ENCODE data around the gene ITGAL.
"Not testable (repeated sequence)": the region's sequence is repeated elsewhere in the genome, so short reads cannot be mapped to it uniquely, and the experiment has no call there.

The ITGAL gene

GRCh38 chr16:30499284-30499683, 26.7 kb downstream of the ITGAL start:
- no peak for DNase-seq

- no peak for DNase-seq
Measured at GRCh38 chr16:30503403-30504296, 31.1 kb downstream of the ITGAL start.

GRCh38 chr16:30509081-30509765, 36.7 kb downstream of the ITGAL start:
- no peak for DNase-seq

- DNase-seq: no peak
Measured at GRCh38 chr16:30510376-30510938, 37.9 kb downstream of the ITGAL start.

GRCh38 chr16:30511509-30511908, 39.0 kb downstream of the ITGAL start:
- DNase-seq: no peak

GRCh38 chr16:30515275-30515674, 42.7 kb downstream of the ITGAL start:
- no peak for DNase-seq

GRCh38 chr16:30518552-30518951, 46.0 kb downstream of the ITGAL start:
- DNase-seq: no peak

GRCh38 chr16:30519120-30520049, 46.8 kb downstream of the ITGAL start:
- no peak for DNase-seq

GRCh38 chr16:30521476-30521872, 48.9 kb downstream of the ITGAL start:
- no peak for DNase-seq

- DNase-seq: no peak
Measured at GRCh38 chr16:30521873-30522641, 49.5 kb downstream of the ITGAL start.

- not testable (repeated sequence) for DNase-seq
Measured at GRCh38 chr16:30522702-30523463, 50.3 kb downstream of the ITGAL start.

- peak; percentile 29 for DNase-seq
Measured at GRCh38 chr16:30523768-30524574, 51.4 kb downstream of the ITGAL start.

- no peak for DNase-seq
Measured at GRCh38 chr16:30524575-30525568, 52.3 kb downstream of the ITGAL start.

- DNase-seq: no peak
Measured at GRCh38 chr16:30525844-30526136, 53.2 kb downstream of the ITGAL start.

- DNase-seq: peak; percentile 13
Measured at GRCh38 chr16:30526137-30526822, 53.7 kb downstream of the ITGAL start, which contains the start of gene ZNF768. Gene ZNF768, minus strand, starts transcription at chr16:30526566. Its CDS starts 153 bp downstream, at chr16:30526413.

- DNase-seq: peak; percentile 95
Measured at GRCh38 chr16:30526823-30527634, 54.5 kb downstream of the ITGAL start.

- DNase-seq: no peak
Measured at GRCh38 chr16:30527635-30528178, 55.2 kb downstream of the ITGAL start.
